ENCODE data around the gene NUDT7. TPM values are rescaled to one million over a fixed set of nuclear protein-coding genes. Genes with fewer than 3 reads are reported as not detected.

NUDT7 gene
- total RNA-seq, 1 experiment from 2014 or later = 5.2 TPM

DNA sequence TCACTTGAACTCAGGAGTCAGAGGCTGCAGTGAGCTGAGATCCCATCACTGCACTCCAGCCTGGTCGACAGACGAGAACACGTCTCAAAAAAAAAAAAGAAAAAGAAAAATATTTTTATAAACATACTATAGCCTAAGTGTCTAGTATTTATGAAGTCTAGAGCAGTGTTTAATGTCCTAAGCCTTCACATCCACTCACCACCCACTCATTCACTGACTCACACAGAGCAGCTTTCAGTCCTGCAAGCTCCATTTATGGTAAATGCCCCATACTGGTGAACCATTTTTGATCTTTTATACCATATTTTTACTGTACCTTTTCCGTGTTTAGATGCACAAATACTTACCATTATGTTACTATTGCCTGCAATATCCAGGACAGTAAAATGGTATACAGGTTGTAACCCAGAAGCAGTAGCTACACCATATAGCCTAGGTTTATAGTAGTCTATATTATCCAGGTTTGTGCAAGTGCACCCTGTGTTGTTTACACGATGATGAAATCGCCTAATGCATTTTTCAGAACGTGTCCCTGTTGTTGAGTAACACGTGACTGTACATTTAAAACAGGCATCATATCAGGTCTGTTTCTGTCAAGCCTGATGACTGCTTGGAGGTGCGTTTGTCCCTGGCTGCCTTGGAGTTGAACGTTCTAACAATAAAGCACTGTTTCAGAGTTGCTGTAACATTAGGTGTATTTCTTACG is 10.1 kb downstream of the NUDT7 start:
- H3K4me3 ChIP-seq (replicated peaks in 1 of 2; ENCODE audit: low read depth in 1 of 2, low read length in 2 of 2) = no peak overlapping the region
- H3K4me1 ChIP-seq (ENCODE audit: control insufficient read depth in 1 of 2, insufficient read depth in 2 of 2, low read length in 2 of 2) = no peaks in the 10 kb centered on the region
- H3K9ac ChIP-seq (ENCODE audit: low read length) = no peak overlapping the region
- ChIA-PET RAD21 (ENCODE audit: low non-redundant PET in 1 of 2, low total read pairs in 2 of 2, uncharacterized antibody in 2 of 2, unreplicated experiment in 2 of 2) (no interaction called here), CTCF (no interaction called here), POLR2A (interaction anchor here (1.3 kb wide), 1 partner anchor 10 kb away, joined by 6 read pairs; the partner anchor contains the start of gene NUDT7)
- no peaks in the 10 kb centered on the region for H3K9me3 ChIP-seq (ENCODE audit: control insufficient read depth in 1 of 2, insufficient read depth in 1 of 2, low read depth in 1 of 2, low read length in 2 of 2)
- BruUV-seq (replicated peaks) = no TSS peak
- no peak for ATAC-seq
- H3K27me3 ChIP-seq (ENCODE audit: insufficient read depth, low read length) = no peaks in the 10 kb centered on the region
- H3K36me3 ChIP-seq (ENCODE audit: control insufficient read depth in 1 of 2, insufficient read depth in 2 of 2, low read length in 2 of 2) = no peaks in the 10 kb centered on the region
- H2AFZ ChIP-seq (ENCODE audit: low read depth, low read length, poor library complexity, severe bottlenecking) = no peak overlapping the region
- H3K4me2 ChIP-seq (ENCODE audit: low read length) = no peak overlapping the region
- no peak for DNase-seq (ENCODE audit: low read depth, low spot score)
- intact Hi-C loops (cut with micrococcal nuclease) = no loop called here
- no peaks in the 10 kb centered on the region for H3K79me2 ChIP-seq (ENCODE audit: insufficient read depth, low read length)
- no peak overlapping the region for H3K27ac ChIP-seq (ENCODE audit: low read depth, low read length)
- TF ChIP-seq POLR2AphosphoS5 (IDR thresholded peaks at IDR 0.05; ENCODE audit: low read depth, low read length) (no peak), POLR2A (IDR thresholded peaks at IDR 0.05; ENCODE audit: borderline replicate concordance, extremely low read depth, insufficient read depth, insufficient read length) (no peak), EGR1 (IDR thresholded peaks at IDR 0.05; ENCODE audit: low read depth) (0 out of 2 replicates have a peak, but pooled peaks have one; percentile 12), ZNF274 (IDR thresholded peaks at IDR 0.05; ENCODE audit: low read depth, low read length) (no peak)
- no peaks in the 10 kb centered on the region for H3K9me2 ChIP-seq (ENCODE audit: insufficient read depth)
- no peaks in the 10 kb centered on the region for H4K20me1 ChIP-seq (ENCODE audit: insufficient read depth)

DNA sequence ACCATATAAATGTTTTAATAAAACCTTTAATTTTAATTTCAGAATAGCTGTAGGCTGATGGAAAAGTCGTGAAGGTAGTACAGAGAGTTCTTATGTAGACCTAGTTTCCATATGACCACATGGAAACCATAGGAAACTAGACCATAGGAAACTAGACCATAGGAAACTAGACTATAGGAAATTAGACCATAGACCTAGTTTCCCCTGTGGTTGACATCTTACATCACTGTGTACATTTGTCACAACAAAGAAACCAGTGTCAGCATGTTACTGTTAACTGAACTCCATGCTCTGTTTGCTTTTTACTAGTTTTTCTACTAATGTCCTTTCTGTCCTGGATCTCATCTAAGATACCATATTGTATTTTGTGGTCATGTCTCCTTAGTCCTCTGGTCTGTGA is 14.6 kb downstream of the NUDT7 start:
- Histone ChIP-seq H3K4me2 (ENCODE audit: low read length) (no peak overlapping the region), H3K27me3 (ENCODE audit: insufficient read depth, low read length) (no peaks in the 10 kb centered on the region), H3K36me3 (ENCODE audit: control insufficient read depth in 1 of 2, insufficient read depth in 2 of 2, low read length in 2 of 2) (no peaks in the 10 kb centered on the region), H3K79me2 (ENCODE audit: insufficient read depth, low read length) (no peaks in the 10 kb centered on the region), H2AFZ (ENCODE audit: low read depth, low read length, poor library complexity, severe bottlenecking) (no peak overlapping the region), H4K20me1 (ENCODE audit: insufficient read depth) (no peaks in the 10 kb centered on the region), H3K9me2 (ENCODE audit: insufficient read depth) (no peaks in the 10 kb centered on the region), H3K27ac (ENCODE audit: low read depth, low read length) (no peak overlapping the region), H3K4me3 (replicated peaks in 1 of 2; ENCODE audit: low read depth in 1 of 2, low read length in 2 of 2) (no peak overlapping the region), H3K4me1 (ENCODE audit: control insufficient read depth in 1 of 2, insufficient read depth in 2 of 2, low read length in 2 of 2) (no peaks in the 10 kb centered on the region), H3K9me3 (ENCODE audit: control insufficient read depth in 1 of 2, insufficient read depth in 1 of 2, low read depth in 1 of 2, low read length in 2 of 2) (no peaks in the 10 kb centered on the region), H3K9ac (ENCODE audit: low read length) (no peak overlapping the region)
- no peak for ATAC-seq
- CTCF ChIA-PET = no interaction called here
- intact Hi-C loops (cut with micrococcal nuclease) = no loop called here
- no peak for DNase-seq (ENCODE audit: low read depth, low spot score)
- POLR2A ChIA-PET = no interaction called here
- no TSS peak for BruUV-seq (replicated peaks)
- RAD21 ChIA-PET (ENCODE audit: low non-redundant PET in 1 of 2, low total read pairs in 2 of 2, uncharacterized antibody in 2 of 2, unreplicated experiment in 2 of 2) = no interaction called here
- TF ChIP-seq, protein P1, sequence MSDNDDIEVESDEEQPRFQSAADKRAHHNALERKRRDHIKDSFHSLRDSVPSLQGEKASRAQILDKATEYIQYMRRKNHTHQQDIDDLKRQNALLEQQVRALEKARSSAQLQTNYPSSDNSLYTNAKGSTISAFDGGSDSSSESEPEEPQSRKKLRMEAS (IDR thresholded peaks at IDR 0.05) = no peak
- TF ChIP-seq ZFX (IDR thresholded peaks at IDR 0.05) = no peak
- TF ChIP-seq EZH2 (IDR thresholded peaks at IDR 0.05) = no peak
- no peak for TF ChIP-seq POLR2AphosphoS5 (IDR thresholded peaks at IDR 0.05; ENCODE audit: low read depth, low read length)
- TF ChIP-seq, protein P2, sequence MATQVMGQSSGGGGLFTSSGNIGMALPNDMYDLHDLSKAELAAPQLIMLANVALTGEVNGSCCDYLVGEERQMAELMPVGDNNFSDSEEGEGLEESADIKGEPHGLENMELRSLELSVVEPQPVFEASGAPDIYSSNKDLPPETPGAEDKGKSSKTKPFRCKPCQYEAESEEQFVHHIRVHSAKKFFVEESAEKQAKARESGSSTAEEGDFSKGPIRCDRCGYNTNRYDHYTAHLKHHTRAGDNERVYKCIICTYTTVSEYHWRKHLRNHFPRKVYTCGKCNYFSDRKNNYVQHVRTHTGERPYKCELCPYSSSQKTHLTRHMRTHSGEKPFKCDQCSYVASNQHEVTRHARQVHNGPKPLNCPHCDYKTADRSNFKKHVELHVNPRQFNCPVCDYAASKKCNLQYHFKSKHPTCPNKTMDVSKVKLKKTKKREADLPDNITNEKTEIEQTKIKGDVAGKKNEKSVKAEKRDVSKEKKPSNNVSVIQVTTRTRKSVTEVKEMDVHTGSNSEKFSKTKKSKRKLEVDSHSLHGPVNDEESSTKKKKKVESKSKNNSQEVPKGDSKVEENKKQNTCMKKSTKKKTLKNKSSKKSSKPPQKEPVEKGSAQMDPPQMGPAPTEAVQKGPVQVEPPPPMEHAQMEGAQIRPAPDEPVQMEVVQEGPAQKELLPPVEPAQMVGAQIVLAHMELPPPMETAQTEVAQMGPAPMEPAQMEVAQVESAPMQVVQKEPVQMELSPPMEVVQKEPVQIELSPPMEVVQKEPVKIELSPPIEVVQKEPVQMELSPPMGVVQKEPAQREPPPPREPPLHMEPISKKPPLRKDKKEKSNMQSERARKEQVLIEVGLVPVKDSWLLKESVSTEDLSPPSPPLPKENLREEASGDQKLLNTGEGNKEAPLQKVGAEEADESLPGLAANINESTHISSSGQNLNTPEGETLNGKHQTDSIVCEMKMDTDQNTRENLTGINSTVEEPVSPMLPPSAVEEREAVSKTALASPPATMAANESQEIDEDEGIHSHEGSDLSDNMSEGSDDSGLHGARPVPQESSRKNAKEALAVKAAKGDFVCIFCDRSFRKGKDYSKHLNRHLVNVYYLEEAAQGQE (IDR thresholded peaks at IDR 0.05; ENCODE audit: low read depth) = no peak
